Measurements from ENCODE around the gene DCAF12.

DNA sequence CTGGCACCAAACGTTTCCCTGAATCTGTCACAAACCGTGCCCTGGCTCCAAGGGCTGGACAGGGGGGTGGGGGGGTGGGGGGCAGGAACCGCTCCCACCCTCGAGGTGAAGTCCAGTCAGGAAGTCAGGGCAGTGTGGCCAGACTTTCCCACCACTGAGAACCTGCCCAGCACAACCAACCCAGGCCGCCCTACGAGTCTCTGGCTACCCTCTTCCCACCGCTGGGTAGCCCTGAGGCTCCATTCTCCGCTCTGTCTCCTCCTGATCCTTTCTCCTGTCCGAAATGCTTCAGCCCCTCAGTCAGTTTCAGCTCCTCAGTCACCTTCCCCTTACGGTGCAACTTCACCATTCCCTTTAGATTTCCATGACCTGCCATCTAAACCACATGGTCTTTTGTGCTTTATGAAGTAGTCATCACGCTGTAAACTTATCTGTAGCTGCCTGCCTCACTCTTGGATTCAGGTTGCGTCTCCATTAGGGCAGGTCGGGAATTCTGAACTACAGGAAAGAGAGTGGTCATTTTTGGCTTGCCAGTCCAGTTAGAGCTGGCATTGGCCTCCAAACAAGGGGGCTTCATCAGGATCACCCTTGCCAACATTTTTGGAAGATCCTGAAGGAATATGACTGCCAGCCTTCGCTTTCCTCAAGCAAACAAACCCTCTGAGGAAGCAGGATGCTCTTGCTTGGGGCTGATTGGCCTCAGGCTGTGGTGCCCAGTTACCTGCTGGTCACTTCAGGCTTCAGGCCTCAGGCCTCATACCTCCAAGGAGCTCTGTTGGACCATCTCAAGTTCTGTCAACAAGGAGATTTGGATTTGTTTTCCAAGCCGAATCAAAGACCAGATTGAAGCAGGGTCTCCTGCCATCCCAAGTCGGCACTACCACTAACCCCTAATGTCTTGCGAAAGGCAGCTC lies 794 bp upstream of the DCAF12 start:
- TF ChIP-seq POLR2AphosphoS5 (IDR thresholded peaks at IDR 0.05), result no peak
- TF ChIP-seq, protein P1, sequence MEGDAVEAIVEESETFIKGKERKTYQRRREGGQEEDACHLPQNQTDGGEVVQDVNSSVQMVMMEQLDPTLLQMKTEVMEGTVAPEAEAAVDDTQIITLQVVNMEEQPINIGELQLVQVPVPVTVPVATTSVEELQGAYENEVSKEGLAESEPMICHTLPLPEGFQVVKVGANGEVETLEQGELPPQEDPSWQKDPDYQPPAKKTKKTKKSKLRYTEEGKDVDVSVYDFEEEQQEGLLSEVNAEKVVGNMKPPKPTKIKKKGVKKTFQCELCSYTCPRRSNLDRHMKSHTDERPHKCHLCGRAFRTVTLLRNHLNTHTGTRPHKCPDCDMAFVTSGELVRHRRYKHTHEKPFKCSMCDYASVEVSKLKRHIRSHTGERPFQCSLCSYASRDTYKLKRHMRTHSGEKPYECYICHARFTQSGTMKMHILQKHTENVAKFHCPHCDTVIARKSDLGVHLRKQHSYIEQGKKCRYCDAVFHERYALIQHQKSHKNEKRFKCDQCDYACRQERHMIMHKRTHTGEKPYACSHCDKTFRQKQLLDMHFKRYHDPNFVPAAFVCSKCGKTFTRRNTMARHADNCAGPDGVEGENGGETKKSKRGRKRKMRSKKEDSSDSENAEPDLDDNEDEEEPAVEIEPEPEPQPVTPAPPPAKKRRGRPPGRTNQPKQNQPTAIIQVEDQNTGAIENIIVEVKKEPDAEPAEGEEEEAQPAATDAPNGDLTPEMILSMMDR (IDR thresholded peaks at IDR 0.05 in 8 of 11, conservative IDR thresholded peaks at IDR 0.05 in 3 of 11), result no peak
